Femur (tissue), 1 donor: ENCODE data around the gene MUC13.
"Not testable (repeated sequence)": the region's sequence is repeated elsewhere in the genome, so short reads cannot be mapped to it uniquely, and the experiment has no call there.

Source experiments
- DNase-seq: peaks from one replicate; pipeline ENCODE4 v3.0.0-alpha.2; 2017

Gene MUC13, protein sequence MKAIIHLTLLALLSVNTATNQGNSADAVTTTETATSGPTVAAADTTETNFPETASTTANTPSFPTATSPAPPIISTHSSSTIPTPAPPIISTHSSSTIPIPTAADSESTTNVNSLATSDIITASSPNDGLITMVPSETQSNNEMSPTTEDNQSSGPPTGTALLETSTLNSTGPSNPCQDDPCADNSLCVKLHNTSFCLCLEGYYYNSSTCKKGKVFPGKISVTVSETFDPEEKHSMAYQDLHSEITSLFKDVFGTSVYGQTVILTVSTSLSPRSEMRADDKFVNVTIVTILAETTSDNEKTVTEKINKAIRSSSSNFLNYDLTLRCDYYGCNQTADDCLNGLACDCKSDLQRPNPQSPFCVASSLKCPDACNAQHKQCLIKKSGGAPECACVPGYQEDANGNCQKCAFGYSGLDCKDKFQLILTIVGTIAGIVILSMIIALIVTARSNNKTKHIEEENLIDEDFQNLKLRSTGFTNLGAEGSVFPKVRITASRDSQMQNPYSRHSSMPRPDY

DNA sequence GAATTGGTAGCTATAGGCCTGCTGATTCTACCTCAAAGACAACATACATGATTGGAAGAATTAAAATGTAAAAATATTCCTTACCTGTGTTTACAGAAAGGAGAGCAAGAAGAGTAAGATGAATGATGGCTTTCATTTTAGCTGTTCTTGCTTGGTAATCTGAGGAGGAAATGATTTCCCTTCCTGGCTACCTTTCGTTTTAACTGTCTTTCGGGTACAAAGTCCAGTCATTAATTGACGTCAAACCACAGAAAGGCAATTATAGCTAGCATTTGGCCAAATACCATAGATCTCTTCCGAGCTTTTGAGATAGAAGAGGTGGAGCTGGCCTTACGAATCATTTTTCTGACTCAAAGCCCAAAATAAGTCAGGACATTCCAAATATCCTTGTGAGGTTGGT is at the start of gene MUC13:
Gene MUC13, minus strand, starts transcription at position 175 of the 400 bp plus-strand sequence. Its CDS starts 39 bp downstream, at position 136.
- DNase-seq = no peak

DNA sequence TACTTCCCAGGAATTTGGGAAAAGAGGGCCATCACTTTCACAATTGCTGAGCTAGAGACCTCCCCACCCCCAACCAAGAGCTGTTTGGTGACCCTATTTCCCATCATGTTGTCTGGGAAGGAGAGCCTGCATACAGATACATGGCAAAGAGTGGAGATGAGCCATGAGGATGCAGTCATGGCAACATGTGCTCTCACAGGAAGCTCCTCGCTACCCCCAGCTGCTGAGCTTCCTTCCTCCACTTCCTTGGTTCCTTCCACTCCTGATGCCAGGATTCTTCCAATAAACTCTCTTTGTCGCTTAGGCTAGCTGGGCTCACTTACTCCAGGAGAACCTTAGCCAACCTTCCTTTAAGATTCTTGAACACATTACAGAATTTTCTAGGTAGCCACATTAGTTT is 48.3 kb upstream of the MUC13 start:
- DNase-seq = no peak

DNA sequence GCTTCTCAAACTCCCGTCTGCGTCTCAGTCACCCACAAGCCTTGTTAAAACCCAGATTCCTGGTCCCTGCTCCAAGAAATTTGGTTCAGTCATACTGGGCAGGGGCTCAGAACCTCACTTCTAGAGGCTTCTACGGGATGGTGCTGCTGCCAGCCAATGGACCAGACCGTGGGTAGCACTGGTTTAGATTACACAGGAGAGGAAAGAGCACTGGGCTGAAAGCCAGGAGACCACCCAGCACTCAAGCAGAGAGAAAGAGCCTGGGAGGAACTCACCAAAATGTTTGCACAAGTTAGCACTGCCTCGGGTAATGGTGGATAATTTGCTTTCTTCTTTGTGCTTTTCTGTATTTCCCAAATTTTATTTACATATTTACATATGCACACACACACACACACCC is 46.9 kb upstream of the MUC13 start:
- no peak for DNase-seq

DNA sequence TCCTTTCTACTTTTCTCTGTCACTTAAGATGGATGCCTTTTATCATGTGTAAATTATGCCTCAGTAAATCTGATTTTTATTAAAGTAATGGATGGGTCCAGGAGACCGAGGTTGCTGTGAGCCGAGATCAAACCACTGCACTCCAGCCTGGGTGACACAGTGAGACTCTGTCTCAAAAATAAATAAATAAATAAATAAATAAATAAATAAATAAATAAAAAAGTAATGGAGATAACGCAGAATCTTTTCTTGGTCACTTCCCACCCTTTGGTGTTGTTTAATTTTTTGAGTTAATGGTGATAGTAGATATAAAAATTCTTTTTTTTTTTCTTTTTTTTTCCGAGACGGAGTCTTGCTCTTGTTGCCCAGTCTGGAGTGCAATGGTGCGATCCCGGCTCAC is 44.1 kb upstream of the MUC13 start:
- no peak for DNase-seq

DNA sequence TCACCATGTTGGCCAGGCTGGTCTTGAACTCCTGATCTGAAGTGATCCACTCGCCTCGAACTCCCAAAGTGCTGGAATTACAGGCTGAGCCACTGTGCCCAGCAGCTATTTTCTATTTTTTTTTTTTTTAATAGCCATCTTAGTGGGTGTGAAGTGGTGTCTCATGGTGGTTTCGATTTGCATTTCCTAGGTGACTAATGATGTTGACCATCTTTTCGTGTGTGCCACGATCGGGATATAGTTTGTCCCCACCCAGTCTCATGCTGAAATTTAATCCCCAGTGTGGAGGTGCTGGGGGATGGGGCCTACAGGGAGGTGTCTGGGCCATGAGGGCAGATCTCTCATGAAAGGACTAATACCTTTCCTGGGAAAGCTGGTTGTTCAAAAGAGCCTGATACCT is 41.8 kb upstream of the MUC13 start:
- DNase-seq = no peak

DNA sequence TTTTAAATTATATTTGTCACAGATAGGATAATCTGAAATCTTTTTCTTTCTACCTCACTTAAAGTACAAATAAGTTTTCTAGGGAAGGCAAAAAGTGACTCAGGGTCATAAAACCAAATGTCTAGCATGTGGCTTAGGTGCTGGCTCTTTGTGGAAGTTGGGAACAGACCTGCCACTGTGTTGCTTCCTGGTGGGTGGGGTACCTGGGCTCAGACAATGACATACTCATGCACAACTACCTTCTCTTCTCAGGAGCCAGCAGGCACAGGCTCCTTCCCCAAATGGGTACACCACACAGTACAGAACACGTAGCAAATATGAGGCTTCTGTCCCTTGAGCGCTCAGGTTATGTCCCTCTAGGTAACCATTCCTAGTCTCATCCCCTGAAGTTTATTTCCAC is 40.1 kb upstream of the MUC13 start:
- DNase-seq = no peak

DNA sequence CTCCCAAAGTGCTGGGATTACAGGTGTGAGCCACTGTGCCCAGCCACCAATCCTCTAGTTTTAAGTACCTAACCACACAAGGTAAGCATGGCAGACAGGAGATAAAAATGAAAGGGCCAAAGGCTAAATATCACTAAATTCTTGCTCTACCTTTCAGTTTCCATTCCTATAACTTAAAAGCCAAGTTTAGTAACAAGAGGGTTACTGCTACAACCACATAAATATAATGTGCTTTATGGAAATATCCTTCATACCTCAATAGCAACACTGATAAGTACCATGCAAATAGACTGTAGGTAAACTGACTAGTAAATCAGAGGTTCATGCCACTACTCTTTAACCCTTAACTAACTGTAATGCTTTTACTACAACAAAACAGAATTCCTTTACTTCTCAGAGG is 38.7 kb upstream of the MUC13 start:
- DNase-seq = no peak

DNA sequence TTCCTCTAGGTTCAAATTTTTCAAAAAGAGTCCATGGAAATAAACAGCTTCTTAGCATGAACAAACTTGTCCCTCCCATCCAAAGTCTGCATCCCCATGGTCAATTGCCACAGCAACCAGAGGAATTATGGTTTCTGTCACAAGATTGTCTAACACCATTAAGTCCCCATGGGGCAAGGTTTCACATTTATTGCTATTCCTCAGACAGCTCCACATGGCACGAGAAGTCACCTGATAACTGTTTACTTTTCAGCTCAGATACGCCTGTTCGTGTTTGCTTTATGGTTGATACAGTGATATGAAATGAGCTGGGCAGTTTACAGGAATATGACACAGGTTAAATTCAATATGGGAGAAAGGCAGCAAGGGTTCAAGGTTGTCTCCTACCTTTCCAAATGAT is 37.9 kb upstream of the MUC13 start:
- DNase-seq = no peak

DNA sequence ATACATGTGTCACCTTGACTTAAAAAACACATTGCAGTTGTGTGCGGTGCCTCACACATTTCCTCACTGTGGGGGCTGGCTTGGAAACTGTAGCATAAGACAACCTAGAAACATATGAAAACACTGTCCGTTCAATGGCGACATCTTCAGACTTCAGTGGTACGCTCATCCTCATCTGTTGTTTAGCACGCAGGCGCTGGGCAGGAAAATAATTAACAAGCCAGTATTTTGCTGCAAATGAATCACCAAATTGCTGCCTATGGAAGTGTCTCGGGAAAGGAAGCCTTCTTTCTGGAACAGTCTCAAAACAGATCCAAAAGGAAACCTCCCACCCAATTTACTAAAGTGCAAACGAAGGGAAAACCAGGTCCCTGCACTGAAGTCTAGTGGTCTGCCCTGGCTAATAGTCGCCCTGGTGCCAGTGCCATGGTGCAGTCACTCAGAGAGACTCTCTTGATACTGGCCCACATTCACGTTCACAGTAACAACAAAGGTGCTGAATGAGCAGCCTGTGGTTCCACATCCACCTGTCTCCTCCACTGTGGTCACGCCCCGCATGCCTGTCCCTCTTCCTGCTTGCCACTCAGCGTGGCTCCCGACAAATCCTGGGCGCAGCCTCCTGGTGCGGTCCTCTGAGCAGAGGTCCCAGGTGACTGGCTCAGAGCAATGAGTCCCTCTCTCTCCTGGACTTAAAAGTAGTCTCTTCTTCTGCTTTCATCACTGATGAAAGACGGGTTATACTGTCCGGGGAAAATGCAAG is 35.6 kb upstream of the MUC13 start:
- no peak for DNase-seq

DNA sequence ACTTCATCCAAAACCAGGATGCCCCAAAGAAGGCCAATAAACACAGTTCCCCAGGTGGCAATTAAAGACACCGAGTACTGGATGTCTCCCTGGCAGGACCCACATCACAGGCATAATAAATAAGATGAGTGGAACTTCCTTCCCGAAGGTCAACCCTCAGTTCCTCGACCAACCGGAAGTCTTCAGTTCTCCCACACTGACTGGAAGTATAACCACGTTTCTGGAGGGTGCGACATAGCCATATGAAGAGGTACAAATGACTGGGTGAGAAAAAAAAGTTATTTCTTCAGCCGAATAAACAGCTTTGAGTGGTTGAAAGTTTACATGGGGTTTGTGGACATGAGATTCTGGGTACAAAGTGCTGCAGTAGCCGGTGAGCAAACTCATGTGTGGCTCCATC is 34.6 kb upstream of the MUC13 start:
- DNase-seq = no peak

DNA sequence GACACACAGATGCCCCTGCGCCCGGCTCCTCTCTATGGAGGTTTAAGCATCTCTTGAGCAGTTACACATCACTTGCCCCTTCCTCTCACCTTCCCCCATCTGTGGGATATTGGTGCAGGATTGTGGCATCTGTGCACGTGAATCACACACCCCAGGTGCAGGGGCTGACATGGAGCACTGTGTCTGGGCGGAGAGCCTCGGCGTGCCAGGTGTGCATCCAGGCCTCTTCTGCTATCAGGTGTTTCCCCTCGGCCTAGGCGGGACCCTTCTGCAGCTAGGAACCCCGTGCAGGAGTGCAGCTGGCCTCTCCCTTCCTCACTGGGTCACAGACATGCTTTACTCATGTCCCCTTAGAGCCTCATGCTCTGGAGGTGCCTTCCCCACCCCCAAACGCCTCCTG is 33.4 kb upstream of the MUC13 start:
- DNase-seq = no peak

DNA sequence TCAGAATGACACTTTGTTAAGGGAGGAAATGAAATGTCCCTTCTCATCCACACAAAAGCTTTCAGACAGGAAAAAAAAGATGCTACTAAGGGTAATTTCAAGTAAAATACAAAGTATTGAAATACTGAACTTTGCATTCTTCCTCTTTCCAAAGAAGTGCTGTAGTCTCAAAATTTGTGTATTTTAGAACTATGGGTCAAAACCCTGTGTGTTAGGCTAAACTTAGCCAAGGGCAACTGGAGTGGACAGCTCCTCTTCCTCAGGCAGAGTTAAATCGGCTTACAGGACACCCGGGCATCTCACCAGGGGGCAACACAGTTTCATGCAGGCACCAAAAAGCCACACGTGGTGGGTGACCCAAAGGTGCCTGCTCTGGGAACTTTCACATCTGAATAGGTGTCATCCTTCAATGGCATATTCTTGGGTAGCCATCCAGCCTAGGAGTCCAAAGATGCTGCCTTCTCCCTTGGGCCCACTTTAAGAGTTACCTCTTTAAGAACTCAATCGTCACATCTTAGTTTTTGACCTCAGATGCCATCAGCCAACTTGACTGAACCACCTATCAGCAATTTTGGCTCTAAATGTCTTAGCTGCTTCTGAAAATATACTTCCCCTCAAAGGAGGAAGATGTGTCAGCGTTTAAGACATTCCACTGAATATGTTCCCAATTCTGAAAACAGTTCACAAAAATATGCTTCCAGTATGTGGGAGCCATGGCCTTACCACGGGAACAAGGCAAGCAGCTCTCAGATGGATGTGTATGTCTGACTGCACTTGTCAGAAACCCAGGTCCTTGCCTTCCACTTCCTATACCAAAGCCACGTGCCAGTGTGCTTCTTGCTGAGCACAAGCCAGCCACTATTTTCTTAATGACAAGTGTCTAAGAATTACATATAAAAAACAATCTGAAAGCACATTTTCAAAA is 32.2 kb upstream of the MUC13 start:
- DNase-seq = no peak

DNA sequence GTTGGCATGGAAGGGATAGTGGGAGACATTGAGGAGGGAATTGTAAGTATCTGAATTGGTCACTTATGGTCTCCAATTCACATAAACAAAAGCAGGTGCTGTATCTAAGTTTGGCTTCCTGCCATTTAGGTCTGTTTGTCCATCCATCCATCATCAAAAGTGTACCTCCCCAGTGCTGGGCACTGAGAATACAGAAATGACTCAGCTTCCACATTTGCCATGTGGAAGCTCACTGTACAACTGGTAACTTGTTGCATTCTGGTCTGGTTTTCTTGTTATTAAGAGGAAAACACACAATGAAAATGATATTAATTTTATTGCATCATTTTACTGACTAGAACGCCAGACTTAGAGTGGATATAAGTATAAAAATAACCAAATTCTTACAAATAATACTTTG is 30.9 kb upstream of the MUC13 start:
- DNase-seq = no peak

DNA sequence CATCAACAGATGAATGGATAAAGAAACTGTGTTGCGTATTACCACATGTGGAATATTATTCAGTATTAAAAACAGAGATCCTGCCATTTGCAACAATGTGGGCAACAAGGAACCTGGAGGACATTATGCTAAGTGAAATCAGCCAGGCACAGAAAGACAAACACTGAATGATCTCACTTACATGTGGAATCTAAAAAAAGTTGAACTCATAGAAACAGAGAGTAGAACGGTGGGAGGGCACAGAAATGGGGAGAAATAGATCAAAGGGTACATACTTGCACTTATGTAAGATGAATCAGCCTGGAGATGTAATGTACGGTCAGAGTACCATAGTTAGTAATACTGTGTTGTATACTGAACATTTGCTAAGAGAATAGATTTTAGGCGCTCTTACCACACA is 29.8 kb upstream of the MUC13 start:
- DNase-seq = no peak

DNA sequence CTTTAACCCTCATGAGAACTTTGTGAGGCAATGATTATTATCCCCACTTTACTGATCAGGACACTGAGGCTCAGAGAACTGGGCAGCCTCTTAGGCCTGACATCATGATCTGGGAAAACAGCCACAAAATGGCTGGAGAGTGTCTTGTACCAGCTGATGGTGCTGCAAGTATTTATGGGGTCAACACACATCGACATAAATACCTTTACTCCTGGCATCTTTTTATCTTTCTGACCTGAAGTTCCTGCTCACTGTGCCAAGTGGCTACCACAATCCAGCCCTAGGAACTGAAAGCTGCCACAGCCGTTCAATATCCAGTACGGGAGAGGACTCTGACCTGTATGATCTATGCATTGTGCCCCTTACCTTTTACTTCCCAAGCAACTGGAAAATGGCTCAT is 29.2 kb upstream of the MUC13 start:
- DNase-seq = no peak

DNA sequence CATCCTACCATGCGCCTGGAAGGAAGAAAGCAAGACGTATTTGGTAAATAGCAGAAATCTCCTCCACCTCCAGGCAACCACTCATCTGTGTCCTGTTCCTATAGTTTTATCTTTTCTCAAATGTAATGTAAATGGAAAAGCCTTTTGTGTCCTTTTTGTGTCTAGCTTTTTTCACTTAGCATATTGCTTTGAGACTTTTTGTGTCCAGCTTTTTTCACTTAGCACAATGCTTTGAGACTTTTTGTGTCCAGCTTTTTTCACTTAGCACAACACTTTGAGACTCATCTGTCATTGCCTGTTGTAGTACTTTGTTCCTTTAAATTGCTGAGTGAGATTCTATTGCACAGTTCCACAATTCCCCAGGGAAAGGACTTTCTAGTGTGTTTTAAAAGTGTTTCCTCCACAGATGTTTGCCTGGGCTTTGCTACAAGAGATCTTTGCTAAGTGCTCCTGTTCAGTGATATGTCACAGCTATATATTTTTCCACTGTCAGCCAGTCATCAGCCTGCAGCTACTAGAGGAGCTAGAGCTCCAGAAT is 27.9 kb upstream of the MUC13 start:
- no peak for DNase-seq

DNA sequence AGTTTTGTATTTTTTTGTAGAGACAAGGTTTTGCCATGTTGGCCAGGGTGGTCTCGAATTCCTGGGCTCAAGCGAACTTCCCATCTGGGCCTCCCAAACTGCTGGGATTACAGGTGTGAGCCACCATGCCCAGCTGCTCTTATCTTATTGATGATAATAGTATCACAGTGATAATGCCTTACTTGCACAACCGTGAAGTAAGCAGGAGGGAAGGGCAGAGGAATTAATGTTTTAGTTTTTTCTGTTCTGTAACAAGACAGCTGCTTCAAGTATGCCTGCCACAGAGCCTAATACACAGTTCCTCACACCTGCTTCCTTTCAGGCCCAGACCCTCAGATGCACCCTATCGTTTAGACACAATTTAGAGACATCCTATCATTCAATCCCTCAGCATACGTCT is 26.1 kb upstream of the MUC13 start:
- DNase-seq = no peak

DNA sequence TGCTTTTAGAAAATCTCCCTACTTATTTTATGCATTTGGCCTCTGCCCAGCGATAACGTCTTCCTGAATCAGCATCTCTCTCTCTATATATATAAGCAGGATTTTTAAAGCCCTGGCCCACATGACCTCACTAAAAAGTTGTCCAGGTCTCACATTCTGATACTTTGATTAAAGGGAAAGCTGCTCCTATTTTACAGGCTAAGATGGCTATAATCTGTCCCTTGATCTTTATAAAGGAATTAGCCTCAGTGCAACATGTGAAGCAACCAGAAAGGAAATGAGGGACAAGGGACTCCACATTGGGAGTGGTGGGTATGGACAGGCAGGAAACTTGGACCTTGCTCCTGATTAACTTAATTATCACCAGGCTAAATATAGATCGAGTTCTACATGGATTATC is 25.6 kb upstream of the MUC13 start:
- DNase-seq = no peak

DNA sequence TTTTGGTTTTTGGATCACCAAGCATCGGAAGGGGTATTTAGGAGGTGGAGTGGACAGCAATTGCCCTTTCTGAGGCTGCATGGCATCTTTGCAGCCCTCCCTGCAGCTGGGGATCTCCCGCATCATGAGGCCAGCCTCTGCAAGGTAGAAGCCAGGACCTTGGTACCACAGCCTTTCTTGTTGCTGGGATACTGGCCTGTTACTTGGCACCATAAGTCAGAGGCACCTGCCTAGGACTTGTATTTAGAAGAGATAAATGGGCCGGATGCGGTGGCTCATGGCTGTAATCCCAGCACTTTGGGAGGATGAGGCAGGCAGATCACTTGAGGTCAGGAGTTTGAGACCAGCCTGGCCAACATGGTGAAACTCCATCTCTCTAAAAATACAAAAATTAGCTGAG is 23.4 kb upstream of the MUC13 start:
- not testable (repeated sequence) for DNase-seq

DNA sequence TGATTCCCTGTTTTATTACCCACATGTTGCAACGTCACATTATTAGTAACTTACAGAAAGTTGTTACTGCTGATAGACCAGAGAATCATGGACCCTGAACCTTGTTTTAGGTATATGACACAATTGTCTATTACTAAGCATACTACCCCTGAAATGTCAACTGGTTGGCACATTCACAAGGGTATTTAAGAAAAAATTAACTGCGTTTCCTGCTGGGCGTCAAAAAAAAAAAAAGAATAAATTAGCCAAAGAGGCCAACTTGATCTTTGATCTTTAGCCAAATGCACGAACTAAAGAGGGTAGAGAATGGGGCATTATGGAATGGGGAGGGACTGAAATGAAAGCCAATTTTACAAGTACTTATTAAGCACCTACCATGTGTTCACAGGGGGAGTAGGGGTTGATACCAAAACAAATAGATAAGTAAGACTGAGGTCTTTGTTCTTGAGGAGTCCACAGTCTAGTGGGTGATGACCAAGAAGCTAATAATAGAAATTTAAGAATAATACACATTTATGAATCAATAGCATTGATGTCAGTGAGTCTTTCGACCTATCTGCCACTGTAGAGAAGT is 17.8 kb upstream of the MUC13 start:
- DNase-seq = no peak

DNA sequence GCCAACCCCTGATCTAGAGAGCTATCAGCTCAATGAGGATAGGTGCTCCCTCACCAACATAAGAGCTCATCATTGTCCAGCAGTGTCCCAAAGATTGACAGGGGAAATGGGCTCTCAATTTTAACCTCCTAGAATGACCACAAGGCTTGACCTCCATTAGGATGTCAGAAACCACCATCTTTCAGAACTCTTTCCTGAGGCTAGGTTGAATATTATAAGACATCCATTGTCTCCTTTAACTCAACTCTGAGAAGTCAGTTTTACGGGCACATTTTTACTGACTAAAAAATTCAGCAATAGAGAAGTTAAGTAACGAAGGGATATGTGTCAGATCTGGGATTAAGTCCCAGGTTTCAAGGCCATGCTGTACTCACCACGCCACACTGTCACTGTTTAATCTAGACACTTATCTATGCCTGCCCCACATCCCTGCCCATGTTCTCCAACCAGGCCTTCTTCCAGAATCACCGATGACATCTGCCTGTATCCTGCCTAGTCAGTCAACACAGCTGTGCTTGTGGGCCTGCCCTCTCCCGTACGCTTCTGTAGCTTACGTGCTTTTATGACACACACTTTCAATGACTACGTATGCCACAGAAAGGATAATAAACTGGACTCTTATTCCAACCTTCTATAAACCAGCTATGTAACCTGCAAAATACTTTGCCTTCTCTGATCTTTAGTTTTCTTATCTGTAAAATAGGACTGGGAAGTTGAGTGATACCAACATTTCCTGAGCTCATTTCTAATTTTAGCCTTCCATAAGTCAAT is 17.1 kb upstream of the MUC13 start:
- no peak for DNase-seq

DNA sequence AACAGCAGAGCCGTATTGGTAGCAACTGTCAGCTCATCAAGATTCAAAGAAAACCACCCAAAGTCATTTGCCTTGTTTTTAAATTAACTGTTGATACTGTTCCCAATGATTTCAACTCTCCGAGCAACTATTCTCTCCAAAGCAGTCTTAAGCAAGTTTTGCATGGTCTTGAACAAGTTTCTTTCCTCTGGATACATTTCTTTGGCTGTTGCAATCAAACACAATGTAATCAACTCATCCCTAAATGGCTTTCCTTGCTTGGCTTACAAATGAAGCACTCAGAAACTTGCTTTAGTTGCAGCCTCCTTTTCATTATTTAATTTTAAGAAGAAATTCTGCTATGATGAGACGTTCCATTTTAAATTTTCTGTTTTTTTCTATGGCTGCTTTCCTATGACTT is 15.5 kb upstream of the MUC13 start:
- no peak for DNase-seq
